ENCODE data around the gene MAGI2. TPM values are rescaled to one million over a fixed set of nuclear protein-coding genes. Genes with fewer than 3 reads are reported as not detected.

MAGI2 gene
- total RNA-seq, 4 donors from 2014 or later: 0.23 to 5.5 (median 0.45) TPM

DNA sequence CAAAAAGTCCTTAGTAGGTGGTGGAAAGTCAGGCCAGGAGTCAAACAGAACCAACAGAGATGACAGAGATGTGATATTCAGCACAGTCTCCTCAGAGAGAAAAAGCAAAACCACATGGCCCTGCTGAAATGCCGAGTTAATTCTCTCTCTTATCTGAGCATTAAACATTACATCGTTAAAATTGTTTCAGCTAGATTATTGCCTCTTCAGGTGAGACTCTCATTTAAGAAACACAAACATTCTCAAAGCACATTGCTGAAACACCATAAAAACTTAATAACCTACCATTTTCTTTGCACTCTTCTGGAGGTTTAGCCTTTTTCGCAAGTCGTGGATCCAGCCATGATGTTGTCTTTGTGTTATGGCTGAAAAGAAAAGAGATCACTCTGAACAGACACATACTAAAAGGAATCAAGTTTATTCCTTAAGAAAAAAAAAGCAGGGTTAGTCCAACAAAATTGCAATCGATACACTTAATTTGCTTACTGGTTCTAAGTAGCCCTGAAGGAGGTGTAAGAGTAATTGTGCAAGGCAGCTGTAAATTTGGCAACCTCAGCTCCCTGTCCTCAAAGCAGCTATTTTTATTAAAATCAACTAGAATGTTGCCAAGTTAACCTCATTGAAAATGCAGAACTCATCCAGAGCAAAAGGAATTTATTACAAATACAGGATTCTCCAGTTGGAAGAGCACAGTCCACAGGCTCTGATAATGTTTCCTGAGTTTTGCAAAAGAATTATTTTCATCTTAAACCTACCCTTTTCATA, 963.8 kb downstream of the MAGI2 start:
- H3K4me1 ChIP-seq: no peaks in the 10 kb centered on the region
- H3K27ac ChIP-seq: no peak overlapping the region
- no peaks in the 10 kb centered on the region for H3K27me3 ChIP-seq
- H3K4me3 ChIP-seq: no peak overlapping the region
- TF ChIP-seq, protein P1, sequence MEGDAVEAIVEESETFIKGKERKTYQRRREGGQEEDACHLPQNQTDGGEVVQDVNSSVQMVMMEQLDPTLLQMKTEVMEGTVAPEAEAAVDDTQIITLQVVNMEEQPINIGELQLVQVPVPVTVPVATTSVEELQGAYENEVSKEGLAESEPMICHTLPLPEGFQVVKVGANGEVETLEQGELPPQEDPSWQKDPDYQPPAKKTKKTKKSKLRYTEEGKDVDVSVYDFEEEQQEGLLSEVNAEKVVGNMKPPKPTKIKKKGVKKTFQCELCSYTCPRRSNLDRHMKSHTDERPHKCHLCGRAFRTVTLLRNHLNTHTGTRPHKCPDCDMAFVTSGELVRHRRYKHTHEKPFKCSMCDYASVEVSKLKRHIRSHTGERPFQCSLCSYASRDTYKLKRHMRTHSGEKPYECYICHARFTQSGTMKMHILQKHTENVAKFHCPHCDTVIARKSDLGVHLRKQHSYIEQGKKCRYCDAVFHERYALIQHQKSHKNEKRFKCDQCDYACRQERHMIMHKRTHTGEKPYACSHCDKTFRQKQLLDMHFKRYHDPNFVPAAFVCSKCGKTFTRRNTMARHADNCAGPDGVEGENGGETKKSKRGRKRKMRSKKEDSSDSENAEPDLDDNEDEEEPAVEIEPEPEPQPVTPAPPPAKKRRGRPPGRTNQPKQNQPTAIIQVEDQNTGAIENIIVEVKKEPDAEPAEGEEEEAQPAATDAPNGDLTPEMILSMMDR (IDR thresholded peaks at IDR 0.05): no peak
- TF ChIP-seq POLR2A (IDR thresholded peaks at IDR 0.05): no peak
- intact Hi-C loops (cut with DNase I): no loop called here
- H3K9me3 ChIP-seq: no peaks in the 10 kb centered on the region
- no peak for DNase-seq
- no peaks in the 10 kb centered on the region for H3K36me3 ChIP-seq
- WGBS, 2 donors: 58 to 59% methylated on average over 5 of the region's 5 CpGs

- H3K4me3 ChIP-seq: no peak overlapping the region
- no peaks in the 10 kb centered on the region for H3K9me3 ChIP-seq
- no peaks in the 10 kb centered on the region for H3K36me3 ChIP-seq
- DNase-seq: no peak
- TF ChIP-seq, protein P1 (IDR thresholded peaks at IDR 0.05): no peak
- TF ChIP-seq POLR2A (IDR thresholded peaks at IDR 0.05): no peak
- intact Hi-C loops (cut with DNase I): no loop called here
- no peak overlapping the region for H3K27ac ChIP-seq
- no peaks in the 10 kb centered on the region for H3K4me1 ChIP-seq
- H3K27me3 ChIP-seq: no peaks in the 10 kb centered on the region
- 58 to 69% methylated on average over 5 of the region's 5 CpGs for WGBS, 2 donors
Observed at GRCh38 chr7:78487464-78487863, 966.0 kb downstream of the MAGI2 start.

DNA sequence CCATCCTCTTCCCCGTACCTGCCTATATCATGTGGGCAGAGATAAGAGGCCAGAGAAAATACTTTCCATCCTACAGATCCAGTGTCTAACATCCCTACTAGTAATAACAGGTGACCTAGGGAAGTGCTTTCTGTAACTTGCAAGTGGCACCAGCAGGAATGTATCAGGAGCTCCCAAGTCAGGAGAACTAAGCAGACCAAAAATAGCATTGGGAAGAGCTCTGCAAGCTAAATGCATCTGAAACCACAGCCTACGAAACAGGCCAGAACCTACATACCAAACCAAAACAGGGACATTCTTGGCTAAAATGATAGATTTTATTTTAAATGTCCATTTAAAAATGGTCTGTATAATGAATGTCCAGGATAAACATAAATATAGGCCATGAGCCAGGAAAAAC, 974.1 kb downstream of the MAGI2 start:
- H3K36me3 ChIP-seq: no peaks in the 10 kb centered on the region
- no peaks in the 10 kb centered on the region for H3K27me3 ChIP-seq
- DNase-seq: no peak
- H3K4me1 ChIP-seq: no peaks in the 10 kb centered on the region
- 72 to 81% methylated on average over 2 of the region's 2 CpGs for WGBS, 2 donors
- intact Hi-C loops (cut with DNase I): no loop called here
- no peak for TF ChIP-seq POLR2A (IDR thresholded peaks at IDR 0.05)
- TF ChIP-seq, protein P1 (IDR thresholded peaks at IDR 0.05): no peak
- H3K9me3 ChIP-seq: no peaks in the 10 kb centered on the region
- H3K27ac ChIP-seq: no peak overlapping the region
- no peak overlapping the region for H3K4me3 ChIP-seq

DNA sequence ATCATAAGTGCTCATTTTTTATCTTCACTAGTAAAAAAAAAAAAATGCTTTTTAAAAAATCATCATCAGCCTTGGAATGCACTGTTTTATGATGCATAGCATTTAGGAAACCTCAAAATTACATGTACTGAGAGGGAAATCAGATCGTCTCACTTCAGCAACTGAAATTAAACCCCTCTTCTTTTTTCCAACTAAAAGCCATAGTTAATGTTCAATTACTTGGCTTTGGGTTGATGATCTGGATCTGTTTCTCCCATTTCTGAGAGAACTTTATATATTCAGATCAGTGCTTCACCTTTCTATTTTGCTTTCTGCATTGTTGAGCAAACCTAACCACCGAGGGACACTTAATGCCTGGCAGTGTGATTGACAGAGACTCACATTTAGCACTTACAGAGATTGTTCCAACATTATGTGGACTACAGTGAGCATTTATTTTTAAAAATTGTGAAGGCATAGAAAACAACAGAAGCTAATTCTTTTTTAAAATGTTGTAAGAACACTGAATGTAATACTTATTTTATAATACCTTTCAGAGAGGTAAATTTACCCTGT, 976.5 kb downstream of the MAGI2 start:
- intact Hi-C loops (cut with DNase I): no loop called here
- H3K4me3 ChIP-seq: no peak overlapping the region
- H3K4me1 ChIP-seq: no peaks in the 10 kb centered on the region
- no peaks in the 10 kb centered on the region for H3K27me3 ChIP-seq
- no peaks in the 10 kb centered on the region for H3K36me3 ChIP-seq
- DNase-seq: no peak
- H3K9me3 ChIP-seq: no peaks in the 10 kb centered on the region
- H3K27ac ChIP-seq: no peak overlapping the region
- WGBS, 2 donors: 71 to 74% methylated on average over 2 of the region's 2 CpGs
- TF ChIP-seq, protein P1 (IDR thresholded peaks at IDR 0.05): no peak
- no peak for TF ChIP-seq POLR2A (IDR thresholded peaks at IDR 0.05)

DNA sequence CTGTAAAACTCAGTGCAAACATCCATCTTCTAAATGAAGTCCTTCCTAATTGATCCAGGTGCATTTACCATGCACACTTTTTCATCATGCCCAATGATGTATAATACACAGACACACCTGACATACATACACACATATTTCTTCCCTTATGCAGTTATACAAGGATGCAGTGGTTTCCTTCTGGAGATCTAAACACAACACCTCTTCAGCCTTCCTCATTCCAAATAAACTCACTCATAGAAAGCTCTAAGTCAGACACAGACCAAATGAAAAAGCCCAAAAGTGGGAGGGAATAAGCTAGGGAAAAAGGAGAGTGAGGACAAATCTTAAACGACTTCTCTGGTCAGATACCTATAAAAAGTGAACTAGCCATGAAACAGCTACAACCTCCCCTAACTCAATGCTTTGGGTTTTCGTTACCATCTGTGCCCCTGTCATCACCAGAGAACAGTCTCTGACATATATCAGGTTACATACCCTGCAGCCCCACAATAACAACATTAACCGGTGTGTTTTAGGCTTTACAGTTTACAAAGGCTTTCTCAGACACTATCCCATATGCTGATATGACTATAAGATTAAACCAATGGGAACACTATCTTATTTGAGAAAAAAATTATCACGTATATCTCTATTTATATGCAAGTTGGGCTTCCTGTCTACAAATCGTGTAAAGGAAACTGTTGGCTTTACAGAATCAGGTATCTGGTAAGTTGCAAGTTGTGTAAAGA, 979.7 kb downstream of the MAGI2 start:
- Histone ChIP-seq H3K27ac (no peak overlapping the region), H3K36me3 (no peaks in the 10 kb centered on the region), H3K4me1 (no peaks in the 10 kb centered on the region), H3K27me3 (no peaks in the 10 kb centered on the region), H3K9me3 (no peaks in the 10 kb centered on the region), H3K4me3 (no peak overlapping the region)
- intact Hi-C loops (cut with DNase I): no loop called here
- TF ChIP-seq, protein P1 (IDR thresholded peaks at IDR 0.05): no peak
- no peak for TF ChIP-seq POLR2A (IDR thresholded peaks at IDR 0.05)
- WGBS, 2 donors: 59 to 65% methylated on average over 5 of the region's 5 CpGs
- no peak for DNase-seq

Data from esophagus squamous epithelium (tissue), 5 donors.